H1 (cell line): ENCODE measurements around the gene WDR5. TPM values are rescaled to one million over a fixed set of nuclear protein-coding genes. Genes with fewer than 3 reads are reported as not detected.

ENCODE experiments used
- CTCF ChIA-PET: fragments of 300-600 bp; sonication (Branson Sonifier 250); formaldehyde crosslinking; loops from one replicate; lab custom pipeline; 2021; ENCODE audit not compliant: partially characterized antibody; lab: Charles Lee
- POLR2A ChIA-PET: fragments of 300-600 bp; sonication (Branson Sonifier 250); formaldehyde crosslinking; loops from one replicate; lab custom pipeline; 2021; ENCODE audit warnings: inconsistent platforms; ENCODE audit not compliant: partially characterized antibody; lab: Charles Lee
- DNase-seq, 2 experiments: peaks; one replicate each; pipeline versions ENCODE4 v3.0.0 to v3.0.0-alpha.2; 2010 to 2022; ENCODE audit warnings: low spot score in 2 of 2, low read depth in 1 of 2, mixed read lengths in 1 of 2
- FAIRE-seq: peaks from 2 replicates; lab custom pipeline; 2011; peaks lifted over from hg19 to GRCh38; lab: Jason Lieb, UNC
- H2AFZ ChIP-seq: 2 replicates; pipeline ENCODE4 v1.8.1; 2012; ENCODE audit warnings: low read length, inconsistent platforms
- H2AK5ac ChIP-seq: 2 replicates; pipeline ENCODE4 v1.6.1; 2013; ENCODE audit warnings: low read depth, low read length
- H2BK120ac ChIP-seq: replicated peaks from 2 replicates; pipeline ENCODE3; 2013; ENCODE audit warnings: low read depth, low read length, inconsistent platforms
- H2BK12ac ChIP-seq: 2 replicates; pipeline ENCODE4 v1.6.1; 2013; ENCODE audit warnings: low read depth, low read length
- H2BK15ac ChIP-seq: 2 replicates; pipeline ENCODE4 v1.6.1; 2013; ENCODE audit warnings: low read length
- H2BK20ac ChIP-seq: 2 replicates; pipeline ENCODE4 v1.6.1; 2013; ENCODE audit warnings: low read length
- H2BK5ac ChIP-seq: 2 replicates; pipeline ENCODE4 v1.6.1; 2013; ENCODE audit warnings: low read depth, low read length
- H3K14ac ChIP-seq: 2 replicates; pipeline ENCODE4 v1.6.1; 2013; ENCODE audit warnings: inconsistent platforms; ENCODE audit not compliant: insufficient read length
- H3K18ac ChIP-seq: 2 replicates; pipeline ENCODE4 v1.6.1; 2013; ENCODE audit warnings: low read length; ENCODE audit errors: extremely low read depth
- H3K23ac ChIP-seq: 2 replicates; pipeline ENCODE4 v1.6.1; 2013; ENCODE audit warnings: inconsistent platforms; ENCODE audit not compliant: insufficient read length
- H3K23me2 ChIP-seq: 2 replicates; pipeline ENCODE4 v1.6.1; 2013; ENCODE audit warnings: low read depth, low read length
- H3K27ac ChIP-seq: 2 replicates; pipeline ENCODE4 v1.6.1; 2011; ENCODE audit warnings: low read depth, low read length, inconsistent platforms
- H3K27me3 ChIP-seq, 4 experiments: replicated peaks in 1 of 4; 1 replicate in 1 of 4; 2 replicates in 3 of 4; pipeline versions ENCODE4 v1.6.1 to v1.8.1; 2011 to 2013; ENCODE audit warnings: low read length in 3 of 4, mild to moderate bottlenecking in 3 of 4, inconsistent platforms in 2 of 4, mixed read lengths in 2 of 4, moderate library complexity in 1 of 4; ENCODE audit not compliant: control insufficient read depth in 3 of 4, insufficient read depth in 3 of 4; ENCODE audit errors: extremely low read depth in 1 of 4
- H3K36me3 ChIP-seq, 4 experiments: 2 replicates each; pipeline versions ENCODE4 v1.6.1 to v1.8.1; 2011 to 2013; ENCODE audit warnings: mild to moderate bottlenecking in 4 of 4, low read length in 3 of 4, moderate library complexity in 2 of 4, control low read depth in 1 of 4, inconsistent platforms in 1 of 4; ENCODE audit not compliant: insufficient read depth in 4 of 4, control insufficient read depth in 2 of 4
- H3K4ac ChIP-seq: replicated peaks from 2 replicates; pipeline ENCODE3; 2013; ENCODE audit warnings: low read length, low read depth, mixed read lengths, inconsistent platforms; ENCODE audit not compliant: insufficient read length
- H3K4me1 ChIP-seq, 4 experiments: replicated peaks in 1 of 4; 1 replicate in 1 of 4; 2 replicates in 3 of 4; pipeline versions ENCODE4 v1.6.1 to v1.8.1; 2011 to 2013; ENCODE audit warnings: low read length in 3 of 4, inconsistent platforms in 2 of 4, mixed read lengths in 1 of 4; ENCODE audit not compliant: insufficient read depth in 4 of 4, control insufficient read depth in 3 of 4
- H3K4me2 ChIP-seq, 2 experiments: 2 replicates each; pipeline versions ENCODE4 v1.6.1 to v1.8.1; 2011 to 2013; ENCODE audit warnings: low read depth in 2 of 2, low read length in 2 of 2, control low read depth in 1 of 2, inconsistent platforms in 1 of 2, mild to moderate bottlenecking in 1 of 2; ENCODE audit not compliant: insufficient read depth in 1 of 2
- H3K4me3 ChIP-seq, 4 experiments: fragments of 200-600, 300-600 bp in 1 of 4; sonication (generic), shearing (Covaris generic), sonication (Bioruptor Twin) in 1 of 4; 2 replicates each; pipeline versions ENCODE4 v1.5.1 to v1.8.1; 2011 to 2016; ENCODE audit warnings: low read length in 4 of 4, low read depth in 3 of 4, control low read depth in 2 of 4, inconsistent platforms in 2 of 4, mild to moderate bottlenecking in 2 of 4, mixed read lengths in 1 of 4, moderate library complexity in 1 of 4; ENCODE audit not compliant: insufficient read depth in 2 of 4; ENCODE audit errors: extremely low read depth in 1 of 4
- H3K56ac ChIP-seq: replicated peaks from 2 replicates; pipeline ENCODE3; 2013; ENCODE audit warnings: low read depth, mild to moderate bottlenecking, mixed read lengths, low read length, inconsistent platforms; ENCODE audit not compliant: insufficient read length
- H3K79me1 ChIP-seq: 2 replicates; pipeline ENCODE4 v1.6.1; 2013; ENCODE audit warnings: low read depth, low read length, control low read depth
- H3K79me2 ChIP-seq, 2 experiments: 2 replicates each; pipeline versions ENCODE4 v1.6.1 to v1.8.1; 2012 to 2013; ENCODE audit warnings: low read length in 2 of 2, mild to moderate bottlenecking in 2 of 2, inconsistent platforms in 1 of 2; ENCODE audit not compliant: insufficient read depth in 2 of 2, control insufficient read depth in 1 of 2
- H3K9ac ChIP-seq, 4 experiments: replicated peaks in 1 of 4; 1 replicate in 1 of 4; 2 replicates in 3 of 4; pipeline versions ENCODE4 v1.6.1 to v1.8.1; 2011 to 2013; ENCODE audit warnings: low read depth in 3 of 4, low read length in 3 of 4, control low read depth in 2 of 4, mild to moderate bottlenecking in 2 of 4, moderate library complexity in 2 of 4, inconsistent platforms in 1 of 4; ENCODE audit errors: extremely low read depth in 1 of 4
- H3K9me3 ChIP-seq, 2 experiments: 2 replicates each; pipeline versions ENCODE4 v1.6.1 to v1.8.1; 2012 to 2013; ENCODE audit warnings: mild to moderate bottlenecking in 2 of 2, moderate library complexity in 2 of 2, control low read depth in 1 of 2, inconsistent platforms in 1 of 2, low read depth in 1 of 2, low read length in 1 of 2, mixed read lengths in 1 of 2; ENCODE audit not compliant: insufficient read depth in 2 of 2
- H4K20me1 ChIP-seq, 2 experiments: replicated peaks in 1 of 2; 2 replicates each; pipeline versions ENCODE3 to v1.8.1; 2011 to 2013; ENCODE audit warnings: inconsistent platforms in 2 of 2, low read length in 2 of 2, mild to moderate bottlenecking in 1 of 2; ENCODE audit not compliant: insufficient read depth in 2 of 2, control insufficient read depth in 1 of 2
- H4K5ac ChIP-seq: 2 replicates; pipeline ENCODE4 v1.6.1; 2013; ENCODE audit warnings: low read length, low read depth, mixed read lengths, inconsistent platforms; ENCODE audit not compliant: insufficient read length
- H4K8ac ChIP-seq: 2 replicates; pipeline ENCODE4 v1.8.0; 2013; ENCODE audit warnings: mild to moderate bottlenecking, moderate library complexity, low read length, inconsistent platforms; ENCODE audit not compliant: insufficient read depth; ENCODE audit errors: extremely low read depth
- H4K91ac ChIP-seq: replicated peaks from 2 replicates; pipeline ENCODE3; 2013; ENCODE audit warnings: low read length, mixed read lengths, inconsistent platforms; ENCODE audit not compliant: insufficient read length
- CEBPB ChIP-seq: IDR thresholded peaks from 2 replicates; pipeline ENCODE4 v1.6.1; 2012; ENCODE audit warnings: low read depth, low read length
- CHD2 ChIP-seq: IDR thresholded peaks from 2 replicates; pipeline ENCODE4 v1.6.1; 2012; ENCODE audit warnings: low read length, improper control_type of control experiment
- EGR1 ChIP-seq: IDR thresholded peaks from 2 replicates; pipeline ENCODE4 v1.6.1; 2011; ENCODE audit warnings: low read depth, low read length, borderline replicate concordance
- EP300 ChIP-seq, 2 experiments: IDR thresholded peaks; 1 replicate in 1 of 2; 2 replicates in 1 of 2; pipeline ENCODE4 v1.6.1; 2011 to 2012; ENCODE audit warnings: low read depth in 2 of 2, low read length in 2 of 2, mild to moderate bottlenecking in 2 of 2, borderline replicate concordance in 1 of 2, inconsistent platforms in 1 of 2, moderate library complexity in 1 of 2
- SRF ChIP-seq: IDR thresholded peaks from 2 replicates; pipeline ENCODE4 v1.6.1; 2011; ENCODE audit warnings: mild to moderate bottlenecking, low read depth, low read length, moderate library complexity
- SUZ12 ChIP-seq: fragments of 200-600 bp; sonication (generic); IDR thresholded peaks from 2 replicates; pipeline ENCODE4 v1.6.1; 2012; ENCODE audit warnings: mild to moderate bottlenecking, inconsistent platforms, low read length, moderate library complexity, mixed read lengths
- TBP ChIP-seq: IDR thresholded peaks from 2 replicates; pipeline ENCODE4 v1.6.1; 2011; ENCODE audit warnings: low read depth, low read length, improper control_type of control experiment
- TCF12 ChIP-seq: IDR thresholded peaks from 2 replicates; pipeline ENCODE4 v1.6.1; 2011; ENCODE audit warnings: low read depth, mild to moderate bottlenecking, low read length
- WGBS, 2 experiments: shearing (Covaris generic) in 1 of 2; methylation state at CpG; one replicate each; pipeline versions ENCODE4 v1.1.6 to v1.1.7; 2013 to 2015; ENCODE audit warnings: low lambda C conversion rate in 2 of 2, mixed read lengths in 2 of 2, inconsistent platforms in 1 of 2, low coverage in 1 of 2, missing lambda C conversion rate in 1 of 2; ENCODE audit not compliant: insufficient replicate concordance in 2 of 2, insufficient coverage in 1 of 2, insufficient read length in 1 of 2; ENCODE audit errors: extremely low coverage in 1 of 2, missing lambda C conversion rate in 1 of 2; 5-methylcytosine and 5-hydroxymethylcytosine counted together
- polyA plus RNA-seq, 7 experiments: library from polyadenylated mRNA; depleted of rRNA in 3 of 7; stranded (reverse) in 5 of 7; unstranded in 2 of 7; fragments of >200 nt in 5 of 7; fragments of 200-250 nt in 2 of 7; gene quantifications; 1 replicate in 5 of 7; 2 replicates in 1 of 7; 4 replicates in 1 of 7; pipeline versions ENCODE4 v1.2.1 to v1.2.3, GENCODE V29; 2011 to 2013; ENCODE audit warnings: missing spikeins in 2 of 7, mixed read lengths in 2 of 7
- total RNA-seq: library from RNA; stranded (reverse); fragmentation: NEBNext Ultra II Directional; extraction: Animal tissue kit (Norgen Biotek cat#: 25700); gene quantifications from 2 replicates; pipeline ENCODE4 v1.2.1, GENCODE V29; 2021
- TF ChIP-seq, protein P1 (sequence below): IDR thresholded peaks from 2 replicates; pipeline ENCODE4 v1.6.1; 2012; ENCODE audit warnings: low read length, inconsistent platforms

WDR5 gene
- total and polyA plus RNA-seq, 2 of the 8 experiments (the other 6 are each of a cell fraction or from before 2014, with no cell fraction given): 38.4 to 68.1 TPM

DNA sequence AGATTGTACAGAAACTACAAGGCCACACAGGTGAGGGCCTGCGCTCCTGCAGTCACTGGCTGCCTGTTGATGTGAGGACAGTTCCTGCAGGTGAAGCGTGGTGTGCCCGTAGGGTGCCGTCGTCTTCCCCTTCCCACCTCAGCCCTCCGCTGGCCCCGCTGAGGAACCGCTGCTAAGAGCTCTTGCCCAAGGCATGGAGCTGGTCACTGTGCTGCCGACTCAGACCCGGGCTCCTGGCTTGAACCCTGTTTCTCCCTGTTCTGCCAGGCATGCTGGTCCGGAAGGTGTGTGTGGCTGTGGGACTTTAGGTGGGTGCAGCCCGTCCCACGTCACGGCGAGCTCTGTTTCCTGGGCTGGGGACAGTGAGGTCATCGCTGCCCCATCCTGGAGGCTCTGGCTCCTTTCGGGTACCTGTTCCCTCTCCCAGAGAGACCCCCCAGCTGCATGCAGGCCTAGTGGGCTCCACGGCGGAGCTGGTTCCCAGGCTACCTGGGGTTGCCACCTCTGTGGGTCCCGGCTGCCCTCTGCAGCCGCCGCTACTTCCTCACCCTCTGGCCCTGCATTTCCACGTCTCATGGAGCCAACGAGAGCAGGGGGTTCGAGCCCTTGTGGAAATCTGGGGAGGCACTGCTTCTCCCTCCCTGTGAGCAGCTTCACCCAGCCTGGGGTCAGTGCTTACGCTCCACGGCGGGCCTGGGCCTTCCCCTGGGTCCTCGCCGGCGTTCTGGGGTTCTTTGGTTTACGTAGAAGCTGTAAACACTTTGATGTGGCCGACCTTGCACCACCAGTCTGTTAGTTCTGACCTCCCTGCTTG lies 20.9 kb downstream of the WDR5 start:
- no peak for DNase-seq
- no peak overlapping the region for H2BK12ac ChIP-seq
- no peak for TF ChIP-seq SUZ12
- no peak for TF ChIP-seq SRF
- TF ChIP-seq EGR1: no peak
- no peak for TF ChIP-seq TCF12
- no peak for TF ChIP-seq CHD2
- no peak for TF ChIP-seq EP300 (IDR thresholded peaks at IDR 0.05; ENCODE audit: borderline replicate concordance in 1 of 2, low read depth in 2 of 2, low read length in 2 of 2)
- no peak for TF ChIP-seq CEBPB
- TF ChIP-seq TBP: no peak
- TF ChIP-seq, protein P1, sequence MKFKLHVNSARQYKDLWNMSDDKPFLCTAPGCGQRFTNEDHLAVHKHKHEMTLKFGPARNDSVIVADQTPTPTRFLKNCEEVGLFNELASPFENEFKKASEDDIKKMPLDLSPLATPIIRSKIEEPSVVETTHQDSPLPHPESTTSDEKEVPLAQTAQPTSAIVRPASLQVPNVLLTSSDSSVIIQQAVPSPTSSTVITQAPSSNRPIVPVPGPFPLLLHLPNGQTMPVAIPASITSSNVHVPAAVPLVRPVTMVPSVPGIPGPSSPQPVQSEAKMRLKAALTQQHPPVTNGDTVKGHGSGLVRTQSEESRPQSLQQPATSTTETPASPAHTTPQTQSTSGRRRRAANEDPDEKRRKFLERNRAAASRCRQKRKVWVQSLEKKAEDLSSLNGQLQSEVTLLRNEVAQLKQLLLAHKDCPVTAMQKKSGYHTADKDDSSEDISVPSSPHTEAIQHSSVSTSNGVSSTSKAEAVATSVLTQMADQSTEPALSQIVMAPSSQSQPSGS: no peak

More for the DNA sequence above, 20.9 kb downstream of the WDR5 start:
- H3K18ac ChIP-seq: no peak overlapping the region
- no peak overlapping the region for H4K5ac ChIP-seq
- H3K36me3 ChIP-seq: peaks cover 29 to 68% (median 53%) of the 10 kb centered on the region in 4 experiments
- peaks cover 8% of the 10 kb centered on the region for H3K79me1 ChIP-seq
- H2AK5ac ChIP-seq: no peak overlapping the region
- H3K23ac ChIP-seq: no peak overlapping the region
- CTCF ChIA-PET: interaction anchor here (0.5 to 2.7 kb wide), 2 partner anchors 14 to 347 kb away, joined by 3 to 8 read pairs; no protein-coding TSS in a partner anchor
- no peak overlapping the region for H4K91ac ChIP-seq
- H3K4ac ChIP-seq: no peak overlapping the region
- no peak overlapping the region for H3K9ac ChIP-seq
- H3K27ac ChIP-seq: no peak overlapping the region
- H3K56ac ChIP-seq: no peak overlapping the region
- H3K27me3 ChIP-seq: no peaks in the 10 kb centered on the region
- no peak for FAIRE-seq
- H2BK20ac ChIP-seq: no peak overlapping the region
- no peak overlapping the region for H2AFZ ChIP-seq
- WGBS, 2 experiments: 88% methylated on average over 30 of the region's 33 CpGs; no CpG with 5 or more reads in 1 of the 2 experiments
- no peak overlapping the region for H3K4me3 ChIP-seq
- no peaks in the 10 kb centered on the region for H3K4me1 ChIP-seq
- peaks cover 8 to 27% of the 10 kb centered on the region in 2 experiments for H4K20me1 ChIP-seq
- H4K8ac ChIP-seq: no peak overlapping the region
- POLR2A ChIA-PET: interaction anchor here (1.1 to 1.7 kb wide), 3 partner anchors 10 to 25 kb away, joined by 3 to 8 read pairs (median 4); no protein-coding TSS in a partner anchor
- H3K14ac ChIP-seq: no peak overlapping the region
- no peaks in the 10 kb centered on the region for H3K79me2 ChIP-seq
- H3K23me2 ChIP-seq: no peaks in the 10 kb centered on the region
- H3K4me2 ChIP-seq: no peak overlapping the region
- H3K9me3 ChIP-seq: no peaks in the 10 kb centered on the region
- peak overlapping the region; percentile 49; the same call in 1 of the 2 replicates for H2BK5ac ChIP-seq
- H2BK120ac ChIP-seq: no peak overlapping the region
- no peak overlapping the region for H2BK15ac ChIP-seq
